ENCODE data around the gene OR1N1. TPM values are rescaled to one million over a fixed set of nuclear protein-coding genes. Genes with fewer than 3 reads are reported as not detected.

Gene OR1N1
- total RNA-seq = not detected

GRCh38 chr9:122527193-122527592, at the start of gene OR1N1:
TSS of gene OR1N1 (minus strand) at chr9:122527293. CDS start at chr9:122527293, 0 bp downstream.
- WGBS, 2 donors = 79 to 88% methylated on average over 3 of the region's 3 CpGs
- no peak for TF ChIP-seq CTCF (IDR thresholded peaks at IDR 0.05)
- no peak for TF ChIP-seq POLR2A (IDR thresholded peaks at IDR 0.05)
- no peak for DNase-seq (ENCODE audit: low spot score in 2 of 2)
- intact Hi-C loops (cut with DNase I; ENCODE audit: low total_unique reads) = no loop called here
- no peak within 1 kb of the TSS for H3K4me3 ChIP-seq (ENCODE audit: low read depth, poor library complexity, severe bottlenecking)

- H3K4me3 ChIP-seq (ENCODE audit: low read depth, poor library complexity, severe bottlenecking) = no peak overlapping the region
- no peak for TF ChIP-seq POLR2A (IDR thresholded peaks at IDR 0.05)
- no peak for TF ChIP-seq CTCF (IDR thresholded peaks at IDR 0.05)
- no peak for DNase-seq (ENCODE audit: low spot score in 2 of 2)
- WGBS, 2 donors = 65 to 76% methylated on average over 2 of the region's 2 CpGs
- intact Hi-C loops (cut with DNase I; ENCODE audit: low total_unique reads) = no loop called here
Measured at GRCh38 chr9:122572456-122572855, 45.4 kb upstream of the OR1N1 start.

GRCh38 chr9:122567901-122568300, 40.8 kb upstream of the OR1N1 start:
- intact Hi-C loops (cut with DNase I; ENCODE audit: low total_unique reads) = no loop called here
- TF ChIP-seq CTCF (IDR thresholded peaks at IDR 0.05) (no peak), POLR2A (IDR thresholded peaks at IDR 0.05) (no peak)
- no peak overlapping the region for H3K4me3 ChIP-seq (ENCODE audit: low read depth, poor library complexity, severe bottlenecking)
- WGBS, 2 donors = 89% methylated on average over 4 of the region's 4 CpGs
- DNase-seq (ENCODE audit: low spot score in 2 of 2) = no peak

- intact Hi-C loops (cut with DNase I; ENCODE audit: low total_unique reads) = no loop called here
- TF ChIP-seq CTCF (IDR thresholded peaks at IDR 0.05) = no peak
- TF ChIP-seq POLR2A (IDR thresholded peaks at IDR 0.05) = no peak
- H3K4me3 ChIP-seq (ENCODE audit: low read depth, poor library complexity, severe bottlenecking) = no peak overlapping the region
- no peak for DNase-seq (ENCODE audit: low spot score in 2 of 2)
- 48 to 62% methylated on average over 7 to 9 of the region's 9 CpGs for WGBS, 2 donors
Measured at GRCh38 chr9:122562134-122562760, 35.2 kb upstream of the OR1N1 start.

- no peak overlapping the region for H3K4me3 ChIP-seq (ENCODE audit: low read depth, poor library complexity, severe bottlenecking)
- 83 to 85% methylated on average over 4 of the region's 4 CpGs for WGBS, 2 donors
- no peak for DNase-seq (ENCODE audit: low spot score in 2 of 2)
- TF ChIP-seq CTCF (IDR thresholded peaks at IDR 0.05) = no peak
- no peak for TF ChIP-seq POLR2A (IDR thresholded peaks at IDR 0.05)
- intact Hi-C loops (cut with DNase I; ENCODE audit: low total_unique reads) = no loop called here
Measured at GRCh38 chr9:122561446-122561845, 34.4 kb upstream of the OR1N1 start.

- no peak for DNase-seq (ENCODE audit: low spot score in 2 of 2)
- intact Hi-C loops (cut with DNase I; ENCODE audit: low total_unique reads) = no loop called here
- H3K4me3 ChIP-seq (ENCODE audit: low read depth, poor library complexity, severe bottlenecking) = no peak within 1 kb of the TSS
- 66 to 69% methylated on average over 2 of the region's 2 CpGs for WGBS, 2 donors
- no peak for TF ChIP-seq CTCF (IDR thresholded peaks at IDR 0.05)
- TF ChIP-seq POLR2A (IDR thresholded peaks at IDR 0.05) = no peak
Measured at GRCh38 chr9:122552812-122553211, 25.7 kb upstream of the OR1N1 start, which contains the start of gene OR1N2. TSS of gene OR1N2 (plus strand) at chr9:122553112. CDS start at chr9:122553212, 100 bp downstream.
